ENCODE data around the gene KIF26B.
"Not testable (repeated sequence)": the region's sequence is repeated elsewhere in the genome, so short reads cannot be mapped to it uniquely, and the experiment has no call there.

The KIF26B gene

GRCh38 chr1:245397771-245398170, 243.0 kb downstream of the KIF26B start:
- no peak for DNase-seq

DNA sequence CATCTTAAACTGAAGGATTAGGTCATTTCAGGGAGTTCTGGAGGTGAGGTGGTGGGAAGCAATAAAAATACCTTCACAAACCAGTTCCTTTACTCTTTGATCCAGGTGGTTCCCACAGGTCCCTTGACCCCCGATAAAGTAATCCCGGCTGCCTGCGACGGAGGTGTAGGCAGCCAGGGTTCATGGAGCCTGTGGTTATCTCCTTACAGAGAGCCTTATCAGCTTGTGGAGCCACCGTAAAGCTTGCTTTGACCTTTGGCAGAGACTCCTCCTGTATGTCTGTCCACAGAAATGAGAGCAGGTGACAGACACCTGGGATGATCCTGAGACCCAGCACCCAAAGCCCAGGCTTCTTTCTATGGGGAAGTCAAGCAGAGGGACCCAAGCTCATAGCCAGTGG, 243.4 kb downstream of the KIF26B start:
- no peak for DNase-seq

- DNase-seq = no peak
These were observed 247.2 kb downstream of the KIF26B start for GRCh38 chr1:245401881-245402587.

DNA sequence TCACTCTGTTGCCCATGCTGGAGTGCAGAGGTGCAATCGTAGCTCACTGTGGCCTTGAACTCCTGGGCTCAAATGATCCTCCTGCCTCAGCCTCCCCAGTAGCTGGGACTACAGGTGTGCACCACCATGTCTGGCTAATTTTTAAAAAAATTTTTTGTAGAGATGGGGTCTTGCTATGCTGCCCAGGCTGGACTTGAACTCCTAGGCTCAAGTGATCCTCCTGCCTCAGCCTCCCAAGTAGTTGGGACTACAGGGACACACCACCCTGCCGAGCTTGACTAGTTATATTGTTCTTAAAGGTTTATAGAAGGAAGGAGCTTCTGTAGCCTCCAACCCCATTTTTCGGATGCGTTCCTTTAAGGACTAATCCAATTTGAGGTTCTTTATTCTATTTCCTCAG, 248.2 kb downstream of the KIF26B start:
- DNase-seq = not testable (repeated sequence)

- DNase-seq = no peak
These were observed 249.7 kb downstream of the KIF26B start for GRCh38 chr1:245404527-245404926.

GRCh38 chr1:245404952-245405351, 250.2 kb downstream of the KIF26B start:
- DNase-seq = no peak

- no peak for DNase-seq
These were observed 251.6 kb downstream of the KIF26B start for GRCh38 chr1:245406426-245406825.

GRCh38 chr1:245407983-245408382, 253.2 kb downstream of the KIF26B start:
- DNase-seq = no peak

DNA sequence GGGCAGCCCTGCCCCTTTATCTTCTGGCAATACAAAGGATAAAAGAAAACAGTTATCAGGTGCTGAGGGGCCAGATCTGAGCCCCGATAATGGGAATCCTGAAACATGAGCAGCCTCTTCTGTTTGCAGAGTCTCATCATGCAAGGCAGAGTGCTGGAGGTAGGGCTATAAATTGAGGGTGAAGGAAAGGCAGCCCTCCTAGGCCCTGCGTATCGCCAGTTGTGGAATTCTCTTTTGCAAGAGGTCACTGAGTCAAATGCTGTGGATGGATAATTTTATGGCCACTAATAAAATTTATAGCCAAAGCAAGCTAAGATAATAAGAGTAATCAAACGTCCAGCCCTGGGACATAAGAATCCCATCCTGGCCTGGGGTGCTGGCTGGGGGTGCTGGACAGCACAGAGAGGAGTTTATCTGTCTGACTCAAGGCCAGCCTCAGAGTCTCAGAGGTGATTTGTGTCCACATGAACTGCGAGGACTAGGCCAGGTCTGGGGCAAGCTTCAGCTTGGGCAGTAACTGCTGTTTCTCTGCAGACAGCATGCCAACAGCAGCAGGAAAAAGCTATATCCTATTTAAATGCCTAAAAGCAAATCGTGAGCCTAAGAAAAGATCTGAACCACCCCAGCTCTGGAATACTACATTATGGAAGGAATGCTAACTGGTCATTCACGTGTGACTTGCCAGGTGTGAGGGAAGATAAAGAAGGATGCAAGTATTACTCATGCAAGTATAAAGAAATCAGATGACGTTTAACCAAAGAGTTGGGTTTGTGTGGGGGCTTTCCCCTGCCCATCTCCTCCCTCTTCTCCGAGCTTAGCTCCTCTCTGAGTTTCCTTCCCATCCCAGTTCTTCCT, 254.8 kb downstream of the KIF26B start:
- no peak for DNase-seq

- no peak for DNase-seq
These were observed 256.7 kb downstream of the KIF26B start for GRCh38 chr1:245411245-245412036.

GRCh38 chr1:245412306-245412705, 257.5 kb downstream of the KIF26B start:
- DNase-seq = no peak

GRCh38 chr1:245416781-245417180, 262.0 kb downstream of the KIF26B start:
- DNase-seq = no peak

GRCh38 chr1:245418077-245418476, 263.3 kb downstream of the KIF26B start:
- DNase-seq = no peak

GRCh38 chr1:245419461-245419978, 264.7 kb downstream of the KIF26B start:
- DNase-seq = no peak

- no peak for DNase-seq
These were observed 265.2 kb downstream of the KIF26B start for GRCh38 chr1:245419989-245420388.

DNA sequence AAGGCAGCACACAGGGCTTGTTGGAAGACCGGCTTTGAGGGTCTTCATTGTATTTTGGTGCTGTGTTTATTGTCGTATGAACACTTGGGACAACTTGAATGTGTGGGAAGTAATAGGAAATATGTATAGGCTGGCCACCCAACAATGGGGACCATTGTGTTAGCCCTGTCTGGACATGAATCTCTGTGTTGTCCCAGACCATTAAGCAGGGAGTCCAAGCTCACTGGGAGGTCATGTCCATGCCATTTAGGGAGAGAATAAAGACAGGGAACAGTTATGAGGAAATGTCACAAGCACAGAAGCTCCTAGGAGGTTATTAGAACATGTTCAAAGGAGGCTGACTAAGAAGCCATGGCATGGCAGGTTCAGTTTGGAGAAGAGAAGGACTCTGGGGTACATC, 266.1 kb downstream of the KIF26B start:
- DNase-seq = no peak

GRCh38 chr1:245428681-245429080, 273.9 kb downstream of the KIF26B start:
- no peak for DNase-seq

DNA sequence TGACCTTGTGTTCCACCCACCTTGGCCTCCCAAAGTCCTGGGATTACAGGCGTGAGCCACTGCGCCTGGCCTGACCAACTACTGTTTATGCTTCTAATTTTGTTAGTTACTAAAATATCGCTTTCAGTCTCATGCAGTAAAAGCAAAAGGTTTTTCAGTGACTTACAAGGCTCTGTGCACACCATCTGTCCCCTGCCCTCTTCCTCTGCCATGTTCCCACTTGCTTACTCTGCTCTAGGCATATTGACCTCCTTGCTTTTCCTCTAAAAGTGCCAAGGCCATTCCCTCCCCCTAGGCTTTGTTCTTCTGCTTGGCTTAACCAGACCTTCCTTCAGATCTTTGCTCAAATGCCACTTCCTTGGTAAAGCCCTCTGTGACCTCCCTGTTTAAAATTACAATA, 276.9 kb downstream of the KIF26B start:
- DNase-seq = no peak

DNA sequence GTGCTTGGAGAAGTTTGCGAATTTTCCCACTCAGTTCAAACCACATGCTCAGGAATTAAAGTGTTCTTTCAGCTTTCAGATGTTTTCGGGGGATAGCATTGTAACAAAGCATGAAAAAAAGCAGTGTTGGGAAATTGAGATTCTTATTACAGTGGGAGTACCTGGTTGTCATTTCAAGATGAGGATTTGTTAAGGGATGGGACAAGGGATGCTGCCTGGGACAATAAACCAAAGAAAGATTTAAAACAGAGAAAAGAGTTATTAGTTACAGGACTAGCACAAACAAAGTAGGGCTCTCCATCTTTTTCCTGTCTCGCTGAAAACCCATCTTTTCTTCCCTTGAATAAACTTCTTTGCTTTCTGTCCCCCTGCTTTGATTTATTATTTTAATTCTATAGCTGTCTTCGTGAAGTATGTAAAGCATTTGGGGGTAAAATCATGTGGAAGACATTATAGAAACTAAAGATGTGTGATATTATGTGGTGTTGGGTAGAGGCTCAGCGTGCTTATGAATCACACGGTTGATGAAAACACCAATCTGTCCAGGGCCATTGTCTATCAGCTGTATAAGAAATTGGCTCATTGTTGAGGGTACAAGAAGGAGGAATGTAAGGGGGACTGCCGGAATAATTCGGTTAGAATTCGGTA, 277.6 kb downstream of the KIF26B start:
- DNase-seq = no peak

- no peak for DNase-seq
These were observed 278.8 kb downstream of the KIF26B start for GRCh38 chr1:245433561-245433960.

DNA sequence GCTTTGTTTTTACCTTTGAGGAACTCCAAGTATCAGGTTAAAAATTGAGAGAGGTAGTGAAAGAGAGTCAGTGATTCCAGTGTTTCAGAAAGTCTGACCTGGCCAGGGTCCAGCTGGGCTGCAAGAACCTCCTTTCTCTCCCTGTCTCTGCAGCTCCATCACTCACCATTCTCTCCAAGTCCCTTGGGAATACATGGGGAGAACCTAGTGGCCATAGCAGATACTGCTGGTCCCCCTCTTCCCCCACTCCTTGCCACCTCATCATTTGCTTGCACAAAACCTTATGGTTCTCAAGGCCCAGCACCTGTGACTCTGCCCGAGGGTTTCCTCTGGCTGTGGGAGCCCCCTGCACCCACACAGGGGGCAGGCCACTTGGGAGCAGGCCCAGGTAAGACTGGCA, 279.5 kb downstream of the KIF26B start:
- DNase-seq = no peak

- DNase-seq = no peak
These were observed 281.6 kb downstream of the KIF26B start for GRCh38 chr1:245436407-245436806.

Data from activated CD8-positive, alpha-beta memory T cell treated with anti-CD3 and anti-CD28 coated beads for 24 hours (primary cell).